ENCODE measurements around the gene RPS6KC1. TPM values are rescaled to one million over a fixed set of nuclear protein-coding genes. Genes with fewer than 3 reads are reported as not detected.

The RPS6KC1 gene
- total RNA-seq, 1 experiment from 2014 or later: 20.5 TPM

GRCh38 chr1:213051881-213052202 is 801 bp downstream of the RPS6KC1 start:
- POLR2A ChIA-PET: no interaction called here
- Histone ChIP-seq H3K27me3 (ENCODE audit: control insufficient read depth, insufficient read depth, low read length) (no peaks in the 10 kb centered on the region), H3K36me3 (ENCODE audit: control insufficient read depth, insufficient read depth, low read length) (no peaks in the 10 kb centered on the region), H3K4me1 (ENCODE audit: control insufficient read depth, insufficient read depth, low read length) (peaks cover 5% of the 10 kb centered on the region; the same call in 1 of the 2 replicates), H3K4me3 (ENCODE audit: low read depth in 2 of 2, low read length in 2 of 2) (peak overlapping the region; percentile 93 to 94), H3K27ac (ENCODE audit: low read length) (peak overlapping the region; percentile 96), H3K9me3 (ENCODE audit: control insufficient read depth, insufficient read depth, low read depth, low read length) (no peaks in the 10 kb centered on the region)
- TSS peak; percentile 88 for BruUV-seq (replicated peaks)
- in situ Hi-C loops (cut with HindIII; ENCODE audit: low pct_unique_long_range_greater_than_20kb, low sequenced_read_pairs) (no loop called here), intact Hi-C loops (cut with micrococcal nuclease; ENCODE audit: unreplicated experiment) (no loop called here)
- no peak for TF ChIP-seq POLR2AphosphoS5 (IDR thresholded peaks at IDR 0.05; ENCODE audit: low read depth, low read length)
- TF ChIP-seq SIN3A (IDR thresholded peaks at IDR 0.05; ENCODE audit: borderline replicate concordance, insufficient read depth, low read depth, low read length): no peak
- TF ChIP-seq REST (IDR thresholded peaks at IDR 0.05; ENCODE audit: insufficient read depth in 1 of 2, low read depth in 2 of 2, low read length in 1 of 2): no peak
- TF ChIP-seq CTCF (IDR thresholded peaks at IDR 0.05): no peak
- TF ChIP-seq TCF7L2 (IDR thresholded peaks at IDR 0.05; ENCODE audit: low read depth, low read length): no peak
- ATAC-seq: no peak
- no peak for DNase-seq (ENCODE audit: low read depth, low spot score)
- CTCF ChIA-PET: no interaction called here

- ChIA-PET CTCF (interaction anchor here (0.7 kb wide), 1 partner anchor 46 kb away, joined by 5 read pairs; no protein-coding TSS in a partner anchor), POLR2A (no interaction called here)
- Histone ChIP-seq H3K4me1 (ENCODE audit: control insufficient read depth, insufficient read depth, low read length) (peaks cover 5% of the 10 kb centered on the region; the same call in 1 of the 2 replicates), H3K27ac (ENCODE audit: low read length) (no peak overlapping the region), H3K4me3 (ENCODE audit: low read depth in 2 of 2, low read length in 2 of 2) (no peak overlapping the region), H3K9me3 (ENCODE audit: control insufficient read depth, insufficient read depth, low read depth, low read length) (no peaks in the 10 kb centered on the region), H3K36me3 (ENCODE audit: control insufficient read depth, insufficient read depth, low read length) (no peaks in the 10 kb centered on the region), H3K27me3 (ENCODE audit: control insufficient read depth, insufficient read depth, low read length) (no peaks in the 10 kb centered on the region)
- BruUV-seq (replicated peaks): no TSS peak
- intact Hi-C loops (cut with micrococcal nuclease; ENCODE audit: unreplicated experiment) (no loop called here), in situ Hi-C loops (cut with HindIII; ENCODE audit: low pct_unique_long_range_greater_than_20kb, low sequenced_read_pairs) (no loop called here)
- no peak for ATAC-seq
- no peak for DNase-seq (ENCODE audit: low read depth, low spot score)
- TF ChIP-seq SIN3A (IDR thresholded peaks at IDR 0.05; ENCODE audit: borderline replicate concordance, insufficient read depth, low read depth, low read length) (no peak), POLR2AphosphoS5 (IDR thresholded peaks at IDR 0.05; ENCODE audit: low read depth, low read length) (no peak), REST (IDR thresholded peaks at IDR 0.05; ENCODE audit: insufficient read depth in 1 of 2, low read depth in 2 of 2, low read length in 1 of 2) (no peak), CTCF (IDR thresholded peaks at IDR 0.05) (no peak), TCF7L2 (IDR thresholded peaks at IDR 0.05; ENCODE audit: low read depth, low read length) (no peak)
Observed at GRCh38 chr1:213053455-213053854, 2.4 kb downstream of the RPS6KC1 start.

Measured in Panc1 (cell line).